Measurements from ENCODE around the gene ZNF22. TPM values are rescaled to one million over a fixed set of nuclear protein-coding genes. Genes with fewer than 3 reads are reported as not detected.

ZNF22 gene
- total RNA-seq, 1 donor from 2014 or later, result 33.0 TPM

- peak in 1 of 2 donors; percentile 83 for DNase-seq (ENCODE audit: low read depth in 2 of 2)
Measured at GRCh38 chr10:44976352-44977198, 24.1 kb upstream of the ZNF22 start.

GRCh38 chr10:44977287-44978212 lies 23.2 kb upstream of the ZNF22 start:
- peak in 1 of 2 donors; percentile 20 for DNase-seq (ENCODE audit: low read depth in 2 of 2)

- DNase-seq (ENCODE audit: low read depth in 2 of 2), result no peak
Measured at GRCh38 chr10:44978213-44978569, 22.5 kb upstream of the ZNF22 start.

GRCh38 chr10:44978570-44979280 lies 22.0 kb upstream of the ZNF22 start, which contains the start of gene DEPP1:
TSS of gene DEPP1 (minus strand) at chr10:44978809. CDS start at chr10:44978030, 779 bp downstream.
- DNase-seq (ENCODE audit: low read depth in 2 of 2), result peak; percentile 83 to 99

- no peak for DNase-seq (ENCODE audit: low read depth in 2 of 2)
Measured at GRCh38 chr10:44979281-44980191, 21.2 kb upstream of the ZNF22 start.

GRCh38 chr10:44980309-44981171 lies 20.2 kb upstream of the ZNF22 start:
- peak; percentile 80 to 84 for DNase-seq (ENCODE audit: low read depth in 2 of 2)

- peak; percentile 75 to 95 for DNase-seq (ENCODE audit: low read depth in 2 of 2)
Measured at GRCh38 chr10:44981172-44982113, 19.3 kb upstream of the ZNF22 start.

- peak; percentile 82 to 95 for DNase-seq (ENCODE audit: low read depth in 2 of 2)
Measured at GRCh38 chr10:44982114-44982460, 18.6 kb upstream of the ZNF22 start.

GRCh38 chr10:44982496-44982895 lies 18.2 kb upstream of the ZNF22 start:
- no peak for DNase-seq (ENCODE audit: low read depth in 2 of 2)

GRCh38 chr10:44983066-44983894 lies 17.4 kb upstream of the ZNF22 start:
- DNase-seq (ENCODE audit: low read depth in 2 of 2), result no peak

- DNase-seq (ENCODE audit: low read depth in 2 of 2), result no peak
Measured at GRCh38 chr10:44983895-44984278, 16.8 kb upstream of the ZNF22 start.

GRCh38 chr10:44984671-44985101 lies 16.0 kb upstream of the ZNF22 start:
- DNase-seq (ENCODE audit: low read depth in 2 of 2), result no peak

GRCh38 chr10:44985175-44985681 lies 15.5 kb upstream of the ZNF22 start:
- DNase-seq (ENCODE audit: low read depth in 2 of 2), result peak in 1 of 2 donors; percentile 92

- no peak for DNase-seq (ENCODE audit: low read depth in 2 of 2)
Measured at GRCh38 chr10:44986179-44986578, 14.5 kb upstream of the ZNF22 start.

- no peak for DNase-seq (ENCODE audit: low read depth in 2 of 2)
Measured at GRCh38 chr10:44986670-44987069, 14.1 kb upstream of the ZNF22 start.

GRCh38 chr10:44988957-44989585 lies 11.7 kb upstream of the ZNF22 start:
- no peak for DNase-seq (ENCODE audit: low read depth in 2 of 2)
